Measurements from ENCODE around the gene ANG.

ANG gene

DNA sequence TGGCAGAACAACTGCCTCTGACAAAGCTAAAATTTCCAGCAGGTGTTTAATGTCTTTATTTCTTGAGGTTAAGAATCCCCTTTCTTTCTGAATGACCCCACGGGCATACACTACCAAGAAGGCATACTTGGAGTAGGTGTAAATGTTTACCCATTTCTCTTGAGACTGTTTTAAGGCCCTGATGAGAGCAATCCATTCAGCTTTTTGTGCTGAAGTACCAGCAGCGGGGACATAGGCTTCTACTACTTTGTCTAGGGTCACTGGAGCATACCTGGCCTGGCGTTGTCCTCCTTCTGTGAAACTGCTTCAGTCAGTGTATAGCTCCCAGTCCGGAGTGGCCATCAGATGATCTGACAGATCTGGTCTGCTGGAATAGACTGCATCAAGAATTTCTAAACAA, 22.7 kb downstream of the ANG start:
- Histone ChIP-seq H3K4me2 (no peak overlapping the region), H3K36me3 (ENCODE audit: insufficient read depth) (no peaks in the 10 kb centered on the region), H3K27me3 (ENCODE audit: insufficient read depth, low read depth) (no peaks in the 10 kb centered on the region), H3K9ac (no peak overlapping the region), H2AFZ (ENCODE audit: low read depth) (no peak overlapping the region), H3K4me1 (ENCODE audit: low read depth, poor library complexity, severe bottlenecking) (no peaks in the 10 kb centered on the region), H3K4me3 (IDR thresholded peaks at IDR 0.05; ENCODE audit: insufficient read depth, low read depth, low read length) (no peak overlapping the region), H3K27ac (no peak overlapping the region), H3K79me2 (ENCODE audit: insufficient read depth, low read depth) (no peaks in the 10 kb centered on the region), H4K20me1 (ENCODE audit: insufficient read depth) (no peaks in the 10 kb centered on the region)
- TF ChIP-seq, protein P1, sequence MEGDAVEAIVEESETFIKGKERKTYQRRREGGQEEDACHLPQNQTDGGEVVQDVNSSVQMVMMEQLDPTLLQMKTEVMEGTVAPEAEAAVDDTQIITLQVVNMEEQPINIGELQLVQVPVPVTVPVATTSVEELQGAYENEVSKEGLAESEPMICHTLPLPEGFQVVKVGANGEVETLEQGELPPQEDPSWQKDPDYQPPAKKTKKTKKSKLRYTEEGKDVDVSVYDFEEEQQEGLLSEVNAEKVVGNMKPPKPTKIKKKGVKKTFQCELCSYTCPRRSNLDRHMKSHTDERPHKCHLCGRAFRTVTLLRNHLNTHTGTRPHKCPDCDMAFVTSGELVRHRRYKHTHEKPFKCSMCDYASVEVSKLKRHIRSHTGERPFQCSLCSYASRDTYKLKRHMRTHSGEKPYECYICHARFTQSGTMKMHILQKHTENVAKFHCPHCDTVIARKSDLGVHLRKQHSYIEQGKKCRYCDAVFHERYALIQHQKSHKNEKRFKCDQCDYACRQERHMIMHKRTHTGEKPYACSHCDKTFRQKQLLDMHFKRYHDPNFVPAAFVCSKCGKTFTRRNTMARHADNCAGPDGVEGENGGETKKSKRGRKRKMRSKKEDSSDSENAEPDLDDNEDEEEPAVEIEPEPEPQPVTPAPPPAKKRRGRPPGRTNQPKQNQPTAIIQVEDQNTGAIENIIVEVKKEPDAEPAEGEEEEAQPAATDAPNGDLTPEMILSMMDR (conservative IDR thresholded peaks at IDR 0.05; ENCODE audit: low read depth, low read length) = no peak

DNA sequence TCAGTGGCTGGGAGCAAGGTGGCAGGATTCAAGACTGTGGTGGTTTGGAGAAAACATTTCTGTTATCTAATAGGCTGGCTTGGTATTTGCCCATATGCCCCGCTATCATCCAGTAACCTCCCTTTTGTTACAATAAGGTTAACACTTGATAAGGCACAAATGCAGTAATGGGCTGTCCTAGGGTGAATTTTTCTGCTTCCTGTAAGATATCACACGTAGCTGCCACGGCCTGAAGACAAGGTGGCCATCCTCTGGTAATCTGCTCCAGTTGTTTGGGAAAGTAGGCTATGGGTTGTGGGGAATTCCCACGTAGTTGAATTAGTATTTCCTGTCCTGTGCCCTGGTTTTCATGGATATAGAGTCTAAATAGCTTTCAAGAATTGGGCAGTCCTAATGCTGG, 23.1 kb downstream of the ANG start:
- Histone ChIP-seq H3K4me2 (no peak overlapping the region), H3K9ac (no peak overlapping the region), H3K79me2 (ENCODE audit: insufficient read depth, low read depth) (no peaks in the 10 kb centered on the region), H3K27me3 (ENCODE audit: insufficient read depth, low read depth) (no peaks in the 10 kb centered on the region), H3K4me3 (IDR thresholded peaks at IDR 0.05; ENCODE audit: insufficient read depth, low read depth, low read length) (no peak overlapping the region), H3K4me1 (ENCODE audit: low read depth, poor library complexity, severe bottlenecking) (no peaks in the 10 kb centered on the region), H3K36me3 (ENCODE audit: insufficient read depth) (no peaks in the 10 kb centered on the region), H4K20me1 (ENCODE audit: insufficient read depth) (no peaks in the 10 kb centered on the region), H3K27ac (no peak overlapping the region), H2AFZ (ENCODE audit: low read depth) (no peak overlapping the region)
- TF ChIP-seq, protein P1 (conservative IDR thresholded peaks at IDR 0.05; ENCODE audit: low read depth, low read length) = no peak

DNA sequence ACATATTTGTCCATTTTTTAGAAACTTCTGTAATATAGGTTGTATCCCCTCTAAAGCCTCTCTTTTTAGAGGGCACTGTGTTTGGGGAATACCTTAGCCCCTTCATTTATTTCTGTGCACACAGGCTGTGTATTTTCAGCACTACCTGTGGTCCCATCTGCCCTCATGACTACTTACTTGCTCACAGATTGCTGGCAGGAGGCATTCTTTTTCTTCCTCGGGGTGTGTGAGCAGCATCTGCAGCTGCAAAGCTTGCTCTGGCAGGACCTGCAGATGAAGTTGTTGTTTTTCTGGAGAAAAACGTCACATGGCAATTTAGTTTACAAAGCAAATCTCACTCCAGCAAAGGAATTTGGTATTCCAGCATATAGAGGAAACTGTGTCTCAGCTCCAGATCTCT, 24.3 kb downstream of the ANG start:
- Histone ChIP-seq H4K20me1 (ENCODE audit: insufficient read depth) (no peaks in the 10 kb centered on the region), H2AFZ (ENCODE audit: low read depth) (no peak overlapping the region), H3K4me2 (no peak overlapping the region), H3K4me3 (IDR thresholded peaks at IDR 0.05; ENCODE audit: insufficient read depth, low read depth, low read length) (no peak overlapping the region), H3K27ac (no peak overlapping the region), H3K36me3 (ENCODE audit: insufficient read depth) (no peaks in the 10 kb centered on the region), H3K79me2 (ENCODE audit: insufficient read depth, low read depth) (no peaks in the 10 kb centered on the region), H3K27me3 (ENCODE audit: insufficient read depth, low read depth) (no peaks in the 10 kb centered on the region), H3K9ac (no peak overlapping the region), H3K4me1 (ENCODE audit: low read depth, poor library complexity, severe bottlenecking) (no peaks in the 10 kb centered on the region)
- TF ChIP-seq, protein P1 (conservative IDR thresholded peaks at IDR 0.05; ENCODE audit: low read depth, low read length) = no peak

DNA sequence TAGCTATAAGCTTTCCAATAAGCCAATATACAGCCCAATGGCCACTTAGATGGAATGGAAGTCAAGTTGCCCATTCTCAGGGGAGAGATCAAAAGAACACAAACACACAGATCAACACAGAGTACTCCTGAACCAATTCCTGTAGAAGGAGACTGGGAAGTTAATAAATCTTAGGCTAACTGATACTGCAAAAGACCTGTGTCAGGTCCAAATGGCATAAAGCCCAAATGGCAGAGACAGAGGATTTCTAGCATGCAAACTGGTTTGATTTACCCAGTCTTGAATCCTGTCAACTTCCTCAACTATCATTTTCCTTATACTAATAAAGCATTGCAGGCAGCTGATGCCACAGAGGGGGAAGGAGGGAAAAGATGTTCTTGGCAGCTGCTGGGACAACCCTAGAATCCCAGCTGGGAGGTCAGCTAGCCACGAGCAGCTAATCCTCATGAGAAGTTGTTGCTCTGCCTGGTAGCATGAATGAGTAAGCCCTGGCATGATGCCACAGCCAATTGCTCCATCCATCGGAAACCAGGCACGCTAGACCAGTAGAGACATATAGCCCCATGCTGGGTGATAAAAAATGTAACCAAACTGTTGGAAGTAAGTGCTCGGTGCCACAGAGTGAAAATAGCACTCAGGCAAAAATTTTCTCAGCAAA, 26.2 kb downstream of the ANG start:
- Histone ChIP-seq H4K20me1 (ENCODE audit: insufficient read depth) (no peaks in the 10 kb centered on the region), H3K4me1 (ENCODE audit: low read depth, poor library complexity, severe bottlenecking) (no peaks in the 10 kb centered on the region), H3K79me2 (ENCODE audit: insufficient read depth, low read depth) (no peaks in the 10 kb centered on the region), H3K9ac (no peak overlapping the region), H2AFZ (ENCODE audit: low read depth) (no peak overlapping the region), H3K36me3 (ENCODE audit: insufficient read depth) (no peaks in the 10 kb centered on the region), H3K27me3 (ENCODE audit: insufficient read depth, low read depth) (no peaks in the 10 kb centered on the region), H3K4me2 (no peak overlapping the region), H3K27ac (no peak overlapping the region), H3K4me3 (IDR thresholded peaks at IDR 0.05; ENCODE audit: insufficient read depth, low read depth, low read length) (no peak overlapping the region)
- TF ChIP-seq, protein P1 (conservative IDR thresholded peaks at IDR 0.05; ENCODE audit: low read depth, low read length) = no peak
